Measurements from ENCODE around the gene RINL.

DNA sequence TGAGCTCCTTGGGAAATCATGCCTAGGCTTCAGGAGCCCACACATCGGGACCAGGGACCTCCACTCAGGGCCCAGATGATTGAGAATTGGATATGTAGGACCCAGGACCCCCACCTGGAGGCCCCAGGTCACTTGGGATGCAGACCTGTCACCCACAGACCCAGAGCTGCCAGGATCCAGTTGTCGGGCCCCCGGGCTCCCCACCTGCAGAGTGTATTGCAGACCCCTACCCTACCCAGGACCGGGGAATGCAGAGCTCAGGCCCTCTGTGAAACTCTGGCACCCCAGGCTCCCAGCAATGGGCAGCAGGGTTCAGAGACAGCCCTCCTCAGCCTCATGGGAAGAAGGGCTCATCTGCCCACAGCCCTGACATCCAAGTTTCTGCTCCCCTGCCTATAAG lies 27.5 kb upstream of the RINL start:
- TF ChIP-seq, protein P1, sequence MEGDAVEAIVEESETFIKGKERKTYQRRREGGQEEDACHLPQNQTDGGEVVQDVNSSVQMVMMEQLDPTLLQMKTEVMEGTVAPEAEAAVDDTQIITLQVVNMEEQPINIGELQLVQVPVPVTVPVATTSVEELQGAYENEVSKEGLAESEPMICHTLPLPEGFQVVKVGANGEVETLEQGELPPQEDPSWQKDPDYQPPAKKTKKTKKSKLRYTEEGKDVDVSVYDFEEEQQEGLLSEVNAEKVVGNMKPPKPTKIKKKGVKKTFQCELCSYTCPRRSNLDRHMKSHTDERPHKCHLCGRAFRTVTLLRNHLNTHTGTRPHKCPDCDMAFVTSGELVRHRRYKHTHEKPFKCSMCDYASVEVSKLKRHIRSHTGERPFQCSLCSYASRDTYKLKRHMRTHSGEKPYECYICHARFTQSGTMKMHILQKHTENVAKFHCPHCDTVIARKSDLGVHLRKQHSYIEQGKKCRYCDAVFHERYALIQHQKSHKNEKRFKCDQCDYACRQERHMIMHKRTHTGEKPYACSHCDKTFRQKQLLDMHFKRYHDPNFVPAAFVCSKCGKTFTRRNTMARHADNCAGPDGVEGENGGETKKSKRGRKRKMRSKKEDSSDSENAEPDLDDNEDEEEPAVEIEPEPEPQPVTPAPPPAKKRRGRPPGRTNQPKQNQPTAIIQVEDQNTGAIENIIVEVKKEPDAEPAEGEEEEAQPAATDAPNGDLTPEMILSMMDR (IDR thresholded peaks at IDR 0.05; ENCODE audit: low read length): no peak
- TF ChIP-seq EZH2 (IDR thresholded peaks at IDR 0.05; ENCODE audit: borderline replicate concordance, low read length): no peak

Data from OCI-LY1 (cell line).